Ectodermal cell (in vitro differentiated cells): Measurements from ENCODE around the gene ZKSCAN1. TPM values are rescaled to one million over a fixed set of nuclear protein-coding genes. Genes with fewer than 3 reads are reported as not detected.
A peak's percentile ranks its signal among the peaks of the same experiment; 100 is the strongest.
"Not testable (repeated sequence)": the region's sequence is repeated elsewhere in the genome, so short reads cannot be mapped to it uniquely, and the experiment has no call there.

Source experiments
- H3K27ac ChIP-seq: 2 replicates; pipeline ENCODE4 v1.7.0; 2013; ENCODE audit warnings: mild to moderate bottlenecking, low read depth, low read length; ENCODE audit not compliant: insufficient read depth, poor library complexity, severe bottlenecking
- H3K27me3 ChIP-seq: 2 replicates; pipeline ENCODE4 v1.7.0; 2013; ENCODE audit warnings: mild to moderate bottlenecking, low read length; ENCODE audit not compliant: insufficient read depth, control insufficient read depth, poor library complexity, severe bottlenecking
- H3K36me3 ChIP-seq: one replicate; pipeline ENCODE4 v1.7.0; 2013; ENCODE audit warnings: low read length; ENCODE audit not compliant: control insufficient read depth, insufficient read depth
- H3K4me1 ChIP-seq: one replicate; pipeline ENCODE4 v1.7.0; 2013; ENCODE audit warnings: low read length; ENCODE audit not compliant: control insufficient read depth, insufficient read depth
- H3K4me3 ChIP-seq: 2 replicates; pipeline ENCODE4 v1.7.0; 2013; ENCODE audit warnings: low read depth, low read length, control low read depth; ENCODE audit not compliant: insufficient read depth
- H3K9me3 ChIP-seq: 2 replicates; pipeline ENCODE4 v1.7.0; 2013; ENCODE audit warnings: mild to moderate bottlenecking, low read length, moderate library complexity; ENCODE audit not compliant: control insufficient read depth
- WGBS, 2 experiments: methylation state at CpG; one replicate each; pipeline ENCODE4 v1.1.7; 2013; ENCODE audit warnings: missing lambda C conversion rate in 2 of 2; 5-methylcytosine and 5-hydroxymethylcytosine counted together
- polyA plus RNA-seq, 4 experiments: library from polyadenylated mRNA; stranded (reverse); fragments of 50-300 nt; gene quantifications; one replicate each; pipeline ENCODE4 v1.2.3, GENCODE V29; 2013

The ZKSCAN1 gene
- 37.6 TPM for polyA plus RNA-seq (2013, experiment 1 of 4)
- polyA plus RNA-seq (2013, experiment 2 of 4) = 42.1 TPM
- 35.5 TPM for polyA plus RNA-seq (2013, experiment 3 of 4)
- 43.9 TPM for polyA plus RNA-seq (2013, experiment 4 of 4)

DNA sequence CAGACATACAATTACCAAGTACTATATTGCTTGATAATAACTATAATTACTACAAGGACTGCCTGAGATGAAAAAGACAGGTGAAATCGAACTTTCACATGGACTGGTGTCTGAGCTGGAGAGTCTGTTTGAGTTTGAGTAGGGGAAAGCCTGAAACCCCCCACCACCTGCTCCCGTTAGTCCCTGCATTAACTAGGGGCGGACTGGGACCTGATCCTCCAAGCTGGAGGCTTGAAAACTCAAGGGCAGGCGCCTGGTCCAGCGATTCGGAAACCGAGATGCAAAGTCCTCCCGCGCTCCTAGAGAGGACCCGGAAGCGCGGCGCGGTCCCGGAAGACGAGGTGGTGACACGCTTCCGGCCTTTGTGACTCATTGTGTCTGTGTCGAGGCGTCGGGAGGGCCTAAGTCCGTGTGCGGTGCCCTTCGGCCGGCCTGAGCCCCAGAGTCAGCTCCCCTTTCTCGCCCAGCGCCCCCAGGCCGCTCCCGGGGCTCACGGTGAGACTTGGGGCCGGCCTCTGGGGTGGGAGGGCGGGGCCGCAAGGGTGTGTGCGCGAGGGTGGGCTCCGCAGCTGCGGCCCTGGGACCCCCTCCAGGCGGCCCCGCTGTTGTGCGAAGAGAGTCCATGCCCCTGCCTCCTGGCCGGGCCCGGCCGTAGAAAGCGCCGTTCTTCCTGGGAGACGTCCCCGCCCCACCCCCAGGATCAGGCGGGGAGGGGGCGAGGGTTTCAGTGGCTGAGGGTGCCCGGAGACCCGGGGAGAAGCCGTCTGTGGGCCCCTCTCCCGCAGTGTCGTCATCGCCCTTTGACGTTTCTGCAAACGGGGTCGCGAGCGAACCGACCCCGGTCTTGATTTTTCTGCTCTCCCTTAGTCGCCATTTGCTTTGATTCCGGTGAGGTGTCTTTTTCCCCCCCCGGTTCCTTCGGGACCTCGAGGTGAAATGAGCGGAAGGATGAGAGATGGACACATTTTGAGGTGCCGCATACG is at the start of gene ZKSCAN1:
Gene ZKSCAN1, plus strand, starts transcription at position 365 of the 983 bp plus-strand sequence. CDS start 7,911 bp downstream, outside the sequence.
- Histone ChIP-seq H3K36me3 (peaks cover 4% of the 10 kb centered on the region), H3K27ac (peak within 1 kb of the TSS; percentile 52), H3K4me1 (peaks cover 4% of the 10 kb centered on the region), H3K9me3 (no peaks in the 10 kb centered on the region), H3K27me3 (no peaks in the 10 kb centered on the region), H3K4me3 (peak within 1 kb of the TSS; percentile 67)
- 2% methylated on average over 67 to 70 of the region's 70 CpGs for WGBS, 2 experiments

DNA sequence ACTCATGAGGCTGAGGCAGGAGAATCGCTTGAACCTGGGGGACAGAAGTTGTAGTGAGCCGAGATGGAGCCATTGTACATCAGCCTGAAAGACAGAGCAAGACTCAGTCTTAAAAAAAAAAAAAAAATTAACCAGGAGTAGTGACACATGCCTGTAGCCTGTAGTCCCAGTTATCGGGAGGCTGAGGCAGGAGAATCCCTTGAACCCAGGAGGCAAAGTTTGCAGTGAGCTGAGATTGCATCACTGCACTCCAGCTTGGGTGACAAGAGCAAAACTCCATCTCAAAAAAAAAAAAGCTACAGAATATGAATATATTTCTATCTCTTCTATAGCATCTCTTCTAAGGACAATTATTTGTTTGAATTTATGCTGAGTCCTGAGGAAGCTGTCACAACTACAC is 46.1 kb upstream of the ZKSCAN1 start:
- 89 to 90% methylated on average over 3 of the region's 3 CpGs for WGBS, 2 experiments
- Histone ChIP-seq H3K27ac (no peak overlapping the region), H3K27me3 (no peaks in the 10 kb centered on the region), H3K36me3 (no peaks in the 10 kb centered on the region), H3K4me1 (no peaks in the 10 kb centered on the region), H3K4me3 (no peak overlapping the region), H3K9me3 (no peaks in the 10 kb centered on the region)

DNA sequence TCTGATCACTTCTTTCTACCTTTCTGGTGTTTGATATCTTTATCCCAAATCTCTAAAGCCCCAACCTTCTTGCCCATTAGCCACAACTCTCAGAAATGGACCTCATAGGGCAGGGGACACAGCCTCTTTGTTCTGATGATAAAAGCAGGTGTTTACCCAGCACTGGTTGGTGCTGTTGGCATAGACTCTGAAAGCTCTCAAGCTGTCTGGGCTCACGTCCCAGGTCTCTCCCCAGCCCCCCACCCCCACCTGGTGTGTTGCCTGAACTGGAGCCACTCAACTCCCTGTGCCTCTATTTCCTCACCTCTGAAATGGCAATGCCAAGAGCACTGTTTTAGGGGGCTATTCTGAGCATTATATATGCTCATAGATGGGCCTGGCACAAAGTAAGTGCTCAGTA is 45.6 kb upstream of the ZKSCAN1 start:
- 11 to 22% methylated on average over 1 of the region's 1 CpG for WGBS, 2 experiments
- H3K4me3 ChIP-seq, H3K27me3 ChIP-seq, H3K4me1 ChIP-seq, H3K9me3 ChIP-seq, H3K36me3 ChIP-seq, H3K27ac ChIP-seq: not testable (repeated sequence)

DNA sequence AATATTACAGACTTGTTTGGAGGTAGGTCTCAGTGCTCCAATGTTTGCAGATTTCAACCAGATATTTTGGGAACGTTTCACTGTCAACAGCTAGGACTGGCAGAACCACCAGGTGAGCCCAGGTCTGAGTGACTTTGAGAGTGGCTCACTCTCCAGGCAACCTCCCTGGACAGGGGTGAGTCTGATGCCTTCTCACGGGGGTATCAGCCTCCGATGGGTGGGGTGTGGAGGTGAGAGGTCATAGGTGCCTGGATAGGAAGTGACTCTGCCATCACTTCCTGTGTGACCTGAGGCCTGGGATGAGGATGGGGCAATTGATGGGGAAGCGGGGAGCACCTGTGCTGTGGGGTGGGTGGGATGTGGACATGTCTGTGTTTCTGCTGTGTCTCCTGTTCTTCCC is 44.2 kb upstream of the ZKSCAN1 start:
- H3K36me3 ChIP-seq = no peaks in the 10 kb centered on the region

DNA sequence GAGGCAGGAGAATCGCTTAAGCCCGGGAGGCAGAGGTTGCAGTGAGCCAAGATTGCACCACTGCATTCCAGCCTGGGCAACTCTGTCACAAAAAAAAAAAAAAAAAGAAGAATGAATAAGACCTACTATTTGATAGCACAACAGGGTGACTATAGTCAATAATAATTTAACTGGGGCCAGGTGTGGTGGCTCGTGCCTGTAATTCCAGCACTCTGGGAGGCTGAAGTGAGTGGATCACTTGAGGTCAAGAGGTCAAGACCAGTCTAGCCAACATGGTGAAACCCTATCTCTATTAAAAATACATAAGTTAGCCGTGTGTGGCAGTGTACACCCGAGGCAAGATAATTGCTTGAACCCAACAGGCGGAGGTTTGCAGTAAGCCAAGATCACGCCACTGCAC is 41.6 kb upstream of the ZKSCAN1 start:
- H3K36me3 ChIP-seq, H3K9me3 ChIP-seq, H3K27me3 ChIP-seq, H3K4me3 ChIP-seq, H3K4me1 ChIP-seq, H3K27ac ChIP-seq: not testable (repeated sequence)
- WGBS, 2 experiments = 87 to 94% methylated on average over 7 of the region's 7 CpGs

More for the DNA sequence above, 44.2 kb upstream of the ZKSCAN1 start:
- 89% methylated on average over 4 of the region's 4 CpGs for WGBS, 2 experiments
- H3K9me3 ChIP-seq = no peaks in the 10 kb centered on the region
- H3K4me3 ChIP-seq = no peak overlapping the region
- H3K27ac ChIP-seq = no peak overlapping the region
- H3K27me3 ChIP-seq = no peaks in the 10 kb centered on the region
- no peaks in the 10 kb centered on the region for H3K4me1 ChIP-seq

DNA sequence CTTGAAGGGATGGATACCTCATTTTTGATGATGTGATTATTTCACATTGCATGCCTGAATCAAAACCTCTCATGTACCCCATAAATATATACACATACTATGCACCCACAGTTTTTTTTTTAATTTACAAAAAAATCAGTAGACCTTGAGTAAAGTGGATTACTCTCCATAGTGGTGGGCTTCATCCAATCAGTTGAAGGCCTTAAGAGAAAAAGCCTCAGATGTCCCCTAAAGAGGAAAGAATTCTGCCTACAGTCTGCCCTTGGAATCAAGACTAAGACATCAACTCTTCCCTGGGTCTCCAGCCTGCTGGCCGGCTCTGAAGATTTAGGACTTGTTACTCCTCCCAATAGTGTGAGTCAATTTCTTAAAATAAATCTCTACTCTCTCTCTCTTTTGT is 40.7 kb upstream of the ZKSCAN1 start:
- Histone ChIP-seq H3K9me3 (no peaks in the 10 kb centered on the region), H3K4me3 (no peak overlapping the region), H3K27me3 (no peaks in the 10 kb centered on the region), H3K4me1 (no peaks in the 10 kb centered on the region), H3K27ac (no peak overlapping the region), H3K36me3 (no peaks in the 10 kb centered on the region)
- WGBS, 2 experiments = 90 to 100% methylated on average over 1 of the region's 1 CpG

DNA sequence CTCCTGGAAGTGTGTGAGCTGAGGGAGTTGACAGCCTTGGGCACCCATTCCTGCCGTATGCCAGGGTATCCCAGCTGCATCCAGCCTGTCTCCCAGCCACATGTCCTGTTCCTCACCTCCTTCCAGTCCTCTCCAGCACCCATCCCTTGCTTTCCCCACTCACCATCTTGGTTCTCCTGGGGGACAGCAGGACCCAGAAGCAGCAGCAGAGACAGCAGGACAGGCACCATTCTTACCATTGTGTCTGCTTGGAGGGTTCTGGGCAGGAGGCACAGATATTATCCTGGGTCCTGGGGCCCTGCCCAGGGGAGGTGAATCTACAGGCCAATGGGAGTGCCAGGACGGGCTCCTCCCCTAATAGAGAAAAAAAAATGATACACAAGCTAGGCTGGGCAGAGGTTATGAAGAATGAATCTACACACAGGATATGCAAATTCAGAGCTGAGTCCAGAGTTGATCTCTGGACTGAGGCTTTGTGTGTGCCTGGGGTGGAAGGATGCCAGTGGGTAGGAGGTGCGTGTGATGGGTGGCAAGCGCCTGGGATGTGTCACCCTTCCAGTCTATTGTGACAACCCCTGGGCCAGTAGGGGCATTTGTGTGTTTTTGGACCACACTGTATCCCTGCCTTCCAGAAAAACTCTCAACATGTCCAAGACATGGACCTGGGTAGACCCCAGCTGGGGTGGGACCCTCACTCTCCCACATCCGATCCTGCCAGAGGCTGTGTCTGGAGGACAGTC is 39.4 kb upstream of the ZKSCAN1 start, which contains the start of gene AZGP1:
Gene AZGP1, minus strand, starts transcription at position 250 of the 740 bp plus-strand sequence. Its CDS starts 11 bp downstream, at position 239.
- no peak within 1 kb of the TSS for H3K27ac ChIP-seq
- H3K27me3 ChIP-seq = no peaks in the 10 kb centered on the region
- no peaks in the 10 kb centered on the region for H3K36me3 ChIP-seq
- 85 to 92% methylated on average over 5 of the region's 5 CpGs for WGBS, 2 experiments
- H3K9me3 ChIP-seq = no peaks in the 10 kb centered on the region
- no peaks in the 10 kb centered on the region for H3K4me1 ChIP-seq
- H3K4me3 ChIP-seq = no peak within 1 kb of the TSS

DNA sequence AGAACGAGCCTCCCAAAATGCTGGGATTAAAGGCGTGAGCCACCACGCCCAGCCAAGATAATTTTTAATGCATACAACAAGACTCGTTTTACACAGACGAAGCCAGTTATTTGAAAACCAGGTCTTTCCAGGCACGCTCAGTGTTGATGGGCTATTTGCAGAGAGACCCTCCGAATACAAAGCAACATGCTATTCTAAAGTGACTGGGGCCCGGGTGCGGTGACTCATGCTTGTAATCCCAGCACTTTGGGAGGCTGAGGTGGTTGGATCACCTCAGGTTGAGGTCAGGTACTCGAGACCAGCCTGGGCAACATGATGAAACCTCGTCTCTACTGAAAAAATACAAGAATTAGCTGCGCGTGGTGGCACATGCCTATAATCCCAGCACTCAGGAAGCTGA is 38.8 kb upstream of the ZKSCAN1 start:
- Histone ChIP-seq H3K36me3 (no peaks in the 10 kb centered on the region), H3K4me1 (no peaks in the 10 kb centered on the region), H3K27me3 (no peaks in the 10 kb centered on the region), H3K27ac (no peak overlapping the region), H3K9me3 (no peaks in the 10 kb centered on the region), H3K4me3 (no peak overlapping the region)
- 87 to 88% methylated on average over 13 of the region's 13 CpGs for WGBS, 2 experiments

DNA sequence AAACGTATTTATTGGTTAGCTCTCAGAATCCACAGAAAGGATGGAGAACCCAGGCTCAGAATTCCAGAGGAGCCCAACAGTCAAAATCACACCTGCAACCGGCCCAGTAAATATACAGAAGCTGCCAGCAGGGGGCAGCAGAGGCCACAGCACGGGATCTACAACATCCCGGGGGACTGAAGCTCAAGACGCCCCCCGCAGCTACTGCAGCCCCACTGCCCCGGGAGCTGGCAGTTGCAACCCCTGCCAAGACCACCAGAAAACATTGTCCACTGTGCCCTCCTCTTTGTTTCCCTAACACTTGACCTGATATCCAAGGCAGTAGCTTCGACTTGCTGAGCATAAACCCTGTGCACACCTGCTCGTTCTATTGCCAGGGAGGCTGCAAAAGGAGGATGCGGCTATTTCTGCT is 35.6 kb upstream of the ZKSCAN1 start:
- 28 to 33% methylated on average over 8 to 10 of the region's 10 CpGs for WGBS, 2 experiments
- not testable (repeated sequence) for H3K27me3 ChIP-seq, H3K9me3 ChIP-seq, H3K27ac ChIP-seq, H3K4me3 ChIP-seq, H3K4me1 ChIP-seq, H3K36me3 ChIP-seq

DNA sequence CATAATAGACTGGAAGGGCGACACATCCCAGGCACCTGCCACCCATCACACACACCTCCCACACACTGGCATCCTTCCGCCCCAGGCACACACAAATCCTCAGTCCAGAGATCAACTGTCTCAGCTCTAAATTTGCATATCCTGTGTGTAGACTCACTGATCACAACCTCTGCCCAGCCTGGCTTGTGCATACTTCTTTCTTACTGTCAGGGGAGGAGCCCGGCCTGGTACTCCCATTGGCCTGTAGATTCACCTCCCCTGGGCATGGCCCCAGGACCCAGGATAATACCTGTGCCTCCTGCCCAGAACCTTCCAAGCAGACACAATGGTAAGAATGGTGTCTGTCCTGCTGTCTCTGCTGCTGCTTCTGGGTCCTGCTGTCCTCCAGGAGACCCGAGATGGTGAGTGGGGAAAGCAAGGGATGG is 34.9 kb upstream of the ZKSCAN1 start:
- H3K4me3 ChIP-seq, H3K9me3 ChIP-seq, H3K36me3 ChIP-seq, H3K27ac ChIP-seq, H3K27me3 ChIP-seq, H3K4me1 ChIP-seq: not testable (repeated sequence)
- 64 to 68% methylated on average over 4 of the region's 4 CpGs for WGBS, 2 experiments
